ENCODE data around the gene CPPED1.

CPPED1 gene

GRCh38 chr16:12625716-12626115 lies 178.0 kb downstream of the CPPED1 start:
- no peak overlapping the region for H3K4me3 ChIP-seq (ENCODE audit: low read depth, low read length)
- H3K27ac ChIP-seq: no peak overlapping the region
- no peaks in the 10 kb centered on the region for H3K36me3 ChIP-seq (replicated peaks)
- no peaks in the 10 kb centered on the region for H3K27me3 ChIP-seq (replicated peaks)
- no peak for DNase-seq
- TF ChIP-seq CTCF (IDR thresholded peaks at IDR 0.05; ENCODE audit: low read depth, low read length, missing control alignments): no peak
- in situ Hi-C loops (cut with HindIII; ENCODE audit: low pct_ligation_motif_present, low sequenced_read_pairs): no loop called here

GRCh38 chr16:12625068-12625467 lies 178.6 kb downstream of the CPPED1 start:
- no peak for TF ChIP-seq CTCF (IDR thresholded peaks at IDR 0.05; ENCODE audit: low read depth, low read length, missing control alignments)
- in situ Hi-C loops (cut with HindIII; ENCODE audit: low pct_ligation_motif_present, low sequenced_read_pairs): no loop called here
- H3K27ac ChIP-seq: no peak overlapping the region
- DNase-seq: no peak
- H3K4me3 ChIP-seq (ENCODE audit: low read depth, low read length): no peak overlapping the region
- no peaks in the 10 kb centered on the region for H3K36me3 ChIP-seq (replicated peaks)
- no peaks in the 10 kb centered on the region for H3K27me3 ChIP-seq (replicated peaks)

- no peak for TF ChIP-seq CTCF (IDR thresholded peaks at IDR 0.05; ENCODE audit: low read depth, low read length, missing control alignments)
- in situ Hi-C loops (cut with HindIII; ENCODE audit: low pct_ligation_motif_present, low sequenced_read_pairs): no loop called here
- H3K27ac ChIP-seq: no peak overlapping the region
- DNase-seq: no peak
- no peaks in the 10 kb centered on the region for H3K27me3 ChIP-seq (replicated peaks)
- no peak overlapping the region for H3K4me3 ChIP-seq (ENCODE audit: low read depth, low read length)
- H3K36me3 ChIP-seq (replicated peaks): no peaks in the 10 kb centered on the region
These were observed 183.5 kb downstream of the CPPED1 start for GRCh38 chr16:12620150-12620549.

- in situ Hi-C loops (cut with HindIII; ENCODE audit: low pct_ligation_motif_present, low sequenced_read_pairs): no loop called here
- Histone ChIP-seq H3K27ac (no peak overlapping the region), H3K36me3 (replicated peaks) (no peaks in the 10 kb centered on the region), H3K4me3 (ENCODE audit: low read depth, low read length) (no peak overlapping the region), H3K27me3 (replicated peaks) (no peaks in the 10 kb centered on the region)
- no peak for TF ChIP-seq CTCF (IDR thresholded peaks at IDR 0.05; ENCODE audit: low read depth, low read length, missing control alignments)
- no peak for DNase-seq
These were observed 185.2 kb downstream of the CPPED1 start for GRCh38 chr16:12618515-12618914.

- in situ Hi-C loops (cut with HindIII; ENCODE audit: low pct_ligation_motif_present, low sequenced_read_pairs): no loop called here
- Histone ChIP-seq H3K27ac (no peak overlapping the region), H3K36me3 (replicated peaks) (no peaks in the 10 kb centered on the region), H3K27me3 (replicated peaks) (no peaks in the 10 kb centered on the region), H3K4me3 (ENCODE audit: low read depth, low read length) (no peak overlapping the region)
- DNase-seq: no peak
- no peak for TF ChIP-seq CTCF (IDR thresholded peaks at IDR 0.05; ENCODE audit: low read depth, low read length, missing control alignments)
These were observed 186.3 kb downstream of the CPPED1 start for GRCh38 chr16:12617401-12617819.

GRCh38 chr16:12614662-12615278 lies 188.9 kb downstream of the CPPED1 start:
- no peak for DNase-seq
- no peaks in the 10 kb centered on the region for H3K27me3 ChIP-seq (replicated peaks)
- in situ Hi-C loops (cut with HindIII; ENCODE audit: low pct_ligation_motif_present, low sequenced_read_pairs): no loop called here
- no peak for TF ChIP-seq CTCF (IDR thresholded peaks at IDR 0.05; ENCODE audit: low read depth, low read length, missing control alignments)
- H3K36me3 ChIP-seq (replicated peaks): no peaks in the 10 kb centered on the region
- no peak overlapping the region for H3K4me3 ChIP-seq (ENCODE audit: low read depth, low read length)
- H3K27ac ChIP-seq: no peak overlapping the region
